SK-N-SH (cell line): Measurements from ENCODE around the gene COMT. TPM values are rescaled to one million over a fixed set of nuclear protein-coding genes. Genes with fewer than 3 reads are reported as not detected.

Experiments
- CTCF ChIA-PET: fragments of 300-600, 350-600 bp; formaldehyde crosslinking; extraction: SDS; loops from one replicate; lab custom pipeline; 2021; lab: Yijun Ruan, JAX
- POLR2A ChIA-PET: fragments of 350-600 bp; sonication (Branson Sonifier 250); formaldehyde crosslinking; extraction: SDS; loops from one replicate; lab custom pipeline; 2020; ENCODE audit warnings: antibody characterized with exemption, inconsistent platforms; lab: Yijun Ruan, JAX
- DNase-seq: peaks from one replicate; pipeline ENCODE4 v3.0.0; 2012
- H2AFZ ChIP-seq: fragments of 200-600 bp; sonication (generic); 2 replicates; pipeline ENCODE4 v1.8.1; 2016; ENCODE audit warnings: antibody characterized with exemption, mild to moderate bottlenecking, low read depth
- H3F3A ChIP-seq: fragments of 200-600 bp; sonication (generic); replicated peaks from 2 replicates; pipeline ENCODE3; 2016; ENCODE audit warnings: antibody characterized with exemption, mild to moderate bottlenecking; ENCODE audit not compliant: insufficient read depth
- H3K27ac ChIP-seq, 2 experiments: fragments of 200-500 bp in 1 of 2; fragments of 200-600 bp in 1 of 2; sonication (Bioruptor generic) in 1 of 2; sonication (generic), shearing (Covaris generic) in 1 of 2; 2 replicates each; pipeline versions ENCODE4 v1.5.1 to v1.6.1; 2014 to 2016; ENCODE audit warnings: low read depth in 2 of 2, inconsistent platforms in 1 of 2, low read length in 1 of 2, mild to moderate bottlenecking in 1 of 2, mixed read lengths in 1 of 2
- H3K27me3 ChIP-seq: fragments of 200-600 bp; sonication (generic), shearing (Covaris generic); 2 replicates; pipeline ENCODE4 v1.6.1; 2016; ENCODE audit warnings: mixed run types; ENCODE audit not compliant: insufficient read depth
- H3K36me3 ChIP-seq, 2 experiments: fragments of 200-500 bp in 1 of 2; fragments of 200-600 bp in 1 of 2; sonication (Bioruptor generic) in 1 of 2; sonication (generic) in 1 of 2; replicated peaks in 1 of 2; 2 replicates each; pipeline versions ENCODE3 to v1.5.1; 2014 to 2016; ENCODE audit warnings: low read length in 1 of 2, mild to moderate bottlenecking in 1 of 2; ENCODE audit not compliant: insufficient read depth in 2 of 2, control insufficient read depth in 1 of 2
- H3K4me1 ChIP-seq, 2 experiments: fragments of 200-500 bp in 1 of 2; fragments of 200-600 bp in 1 of 2; sonication (Bioruptor generic) in 1 of 2; sonication (generic), shearing (Covaris generic) in 1 of 2; 2 replicates each; pipeline versions ENCODE4 v1.5.1 to v1.6.1; 2014 to 2016; ENCODE audit warnings: low read depth in 1 of 2, low read length in 1 of 2, mixed run types in 1 of 2; ENCODE audit not compliant: insufficient read depth in 2 of 2, control insufficient read depth in 1 of 2
- H3K4me2 ChIP-seq: fragments of 200-600 bp; sonication (generic), shearing (Covaris generic); 2 replicates; pipeline ENCODE4 v1.6.1; 2017; ENCODE audit warnings: mixed run types
- H3K4me3 ChIP-seq, 2 experiments: fragments of 200-500 bp in 1 of 2; fragments of 200-600 bp in 1 of 2; sonication (Bioruptor generic) in 1 of 2; sonication (generic), shearing (Covaris generic) in 1 of 2; 2 replicates each; pipeline versions ENCODE4 v1.5.1 to v1.8.1; 2014 to 2016; ENCODE audit warnings: low read depth in 2 of 2, inconsistent platforms in 1 of 2, low read length in 1 of 2, mild to moderate bottlenecking in 1 of 2, mixed read lengths in 1 of 2, moderate library complexity in 1 of 2
- H3K79me2 ChIP-seq: fragments of 200-600 bp; sonication (generic); 2 replicates; pipeline ENCODE4 v1.8.1; 2017; ENCODE audit warnings: mild to moderate bottlenecking; ENCODE audit not compliant: insufficient read depth
- H3K9ac ChIP-seq: fragments of 200-600 bp; sonication (generic); 2 replicates; pipeline ENCODE4 v1.6.1; 2017; ENCODE audit warnings: mixed run types
- H3K9me2 ChIP-seq: fragments of 200-600 bp; sonication (generic); 2 replicates; pipeline ENCODE4 v1.6.1; 2017; ENCODE audit warnings: mixed run types
- H3K9me3 ChIP-seq: fragments of 200-600 bp; sonication (generic); 2 replicates; pipeline ENCODE4 v1.6.1; 2017; ENCODE audit warnings: mixed run types, mild to moderate bottlenecking, moderate library complexity
- H4K20me1 ChIP-seq: fragments of 200-600 bp; sonication (generic); 2 replicates; pipeline ENCODE4 v1.6.1; 2017; ENCODE audit warnings: mild to moderate bottlenecking, mixed run types; ENCODE audit not compliant: insufficient read depth
- CHD2 ChIP-seq: fragments of 150-350 bp; IDR thresholded peaks from 2 replicates; pipeline ENCODE4 v1.6.1; 2018; ENCODE audit warnings: low read length; ENCODE audit not compliant: partially characterized antibody
- EP300 ChIP-seq, 2 experiments: IDR thresholded peaks; 2 replicates each; pipeline versions ENCODE4 v1.4.0 to v1.6.1; 2012; ENCODE audit warnings: borderline replicate concordance in 1 of 2, low read depth in 1 of 2, low read length in 1 of 2
- EZH2phosphoT487 ChIP-seq: fragments of 200-600 bp; sonication (generic); IDR thresholded peaks from 2 replicates; pipeline ENCODE4 v1.6.1; 2017; ENCODE audit warnings: low read depth, mixed run types, mild to moderate bottlenecking, antibody characterized with exemption, moderate library complexity, borderline replicate concordance
- FOXM1 ChIP-seq: IDR thresholded peaks from 2 replicates; pipeline ENCODE4 v1.4.0; 2012; ENCODE audit warnings: low read depth, mild to moderate bottlenecking
- GATA2 ChIP-seq: sonication (generic); formaldehyde crosslinking; IDR thresholded peaks from 2 replicates; pipeline ENCODE4 v1.5.0; 2020; ENCODE audit warnings: mild to moderate bottlenecking, missing genetic modification reagents
- MEF2A ChIP-seq: IDR thresholded peaks from 2 replicates; pipeline ENCODE4 v1.4.0; 2012; ENCODE audit warnings: low read depth, borderline replicate concordance
- MXI1 ChIP-seq: IDR thresholded peaks from 2 replicates; pipeline ENCODE4 v1.6.1; 2012; ENCODE audit warnings: mild to moderate bottlenecking, low read depth, low read length, improper control_type of control experiment
- NRF1 ChIP-seq: IDR thresholded peaks from 2 replicates; pipeline ENCODE4 v1.6.1; 2012; ENCODE audit warnings: low read depth, mild to moderate bottlenecking, low read length
- POLR2AphosphoS5 ChIP-seq: IDR thresholded peaks from 2 replicates; pipeline ENCODE4 v1.6.1; 2012; ENCODE audit warnings: low read depth, low read length
- RAD21 ChIP-seq: IDR thresholded peaks from 2 replicates; pipeline ENCODE4 v1.6.1; 2012; ENCODE audit warnings: mild to moderate bottlenecking, low read length
- RCOR1 ChIP-seq: fragments of 150-350 bp; IDR thresholded peaks from 2 replicates; pipeline ENCODE4 v1.6.1; 2017; ENCODE audit warnings: antibody characterized with exemption, low read length
- RFX5 ChIP-seq: IDR thresholded peaks from 2 replicates; pipeline ENCODE4 v1.6.1; 2012; ENCODE audit warnings: mild to moderate bottlenecking, improper control_type of control experiment, low read length
- SIN3A ChIP-seq: IDR thresholded peaks from 2 replicates; pipeline ENCODE4 v1.6.1; 2012; ENCODE audit warnings: low read depth, mild to moderate bottlenecking, low read length, moderate library complexity, borderline replicate concordance
- TCF12 ChIP-seq: IDR thresholded peaks from 2 replicates; pipeline ENCODE4 v1.4.0; 2012
- TEAD4 ChIP-seq: IDR thresholded peaks from 2 replicates; pipeline ENCODE4 v1.4.0; 2012; ENCODE audit warnings: mild to moderate bottlenecking, borderline replicate concordance; ENCODE audit not compliant: insufficient read depth
- WGBS: methylation state at CpG from one replicate; pipeline ENCODE4 v1.1.6; 2017; ENCODE audit warnings: low lambda C conversion rate; 5-methylcytosine and 5-hydroxymethylcytosine counted together
- polyA plus RNA-seq, 3 experiments: library from polyadenylated mRNA; depleted of rRNA; stranded (reverse); fragments of >200 nt; gene quantifications; 2 replicates each; pipeline ENCODE4 v1.2.3, GENCODE V29; 2012
- TF ChIP-seq, protein P1 (sequence below): IDR thresholded peaks from 2 replicates; pipeline ENCODE4 v1.4.0; 2012; ENCODE audit warnings: low read depth
- TF ChIP-seq, protein P2 (sequence below): IDR thresholded peaks from 2 replicates; pipeline ENCODE4 v1.6.1; 2012; ENCODE audit warnings: mild to moderate bottlenecking, low read depth, low read length, moderate library complexity

The COMT gene
- polyA plus RNA-seq, 1 of the 3 experiments (the other 2 are of a cell fraction) = 343 TPM

GRCh38 chr22:20009018-20009491 is 67.5 kb downstream of the COMT start:
- H3K9me3 ChIP-seq = peaks cover 8% of the 10 kb centered on the region; the same call in 1 of the 2 replicates
- no peak overlapping the region for H3K4me2 ChIP-seq
- no peaks in the 10 kb centered on the region for H4K20me1 ChIP-seq
- peak overlapping the region in 1 of 2 experiments; percentile 99; a peak in 3 of 4 replicates for H3K27ac ChIP-seq
- no peaks in the 10 kb centered on the region for H3K79me2 ChIP-seq
- no peak for TF ChIP-seq SIN3A
- no peak for TF ChIP-seq EZH2phosphoT487
- TF ChIP-seq, protein P1, sequence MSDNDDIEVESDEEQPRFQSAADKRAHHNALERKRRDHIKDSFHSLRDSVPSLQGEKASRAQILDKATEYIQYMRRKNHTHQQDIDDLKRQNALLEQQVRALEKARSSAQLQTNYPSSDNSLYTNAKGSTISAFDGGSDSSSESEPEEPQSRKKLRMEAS = no peak
- no peak for TF ChIP-seq CHD2
- no peak for TF ChIP-seq NRF1
- TF ChIP-seq MXI1 = no peak
- no peak overlapping the region for H3K9ac ChIP-seq
- H3K36me3 ChIP-seq = peaks cover 0 to 10% of the 10 kb centered on the region in 2 experiments
- H3K27me3 ChIP-seq = no peaks in the 10 kb centered on the region
- no peak overlapping the region for H2AFZ ChIP-seq
- POLR2A ChIA-PET = interaction anchor here (1.3 to 2.6 kb wide), 3 partner anchors 10 to 23 kb away, joined by 6 to 10 read pairs (median 9); no protein-coding TSS in a partner anchor
- peaks cover 0 to 67% of the 10 kb centered on the region in 2 experiments; a peak in 2 of 4 replicates for H3K4me1 ChIP-seq
- DNase-seq = peak; percentile 53
- CTCF ChIA-PET = interaction anchor here (1.5 to 8.9 kb wide), 5 partner anchors 10 to 41 kb away, joined by 3 to 501 read pairs (median 70); partner anchors contain the start of gene TANGO2
- H3K9me2 ChIP-seq = no peaks in the 10 kb centered on the region
- no peak overlapping the region for H3K4me3 ChIP-seq
- no peaks in the 10 kb centered on the region for H3F3A ChIP-seq
- WGBS = 76% methylated on average over 7 of the region's 9 CpGs

DNA sequence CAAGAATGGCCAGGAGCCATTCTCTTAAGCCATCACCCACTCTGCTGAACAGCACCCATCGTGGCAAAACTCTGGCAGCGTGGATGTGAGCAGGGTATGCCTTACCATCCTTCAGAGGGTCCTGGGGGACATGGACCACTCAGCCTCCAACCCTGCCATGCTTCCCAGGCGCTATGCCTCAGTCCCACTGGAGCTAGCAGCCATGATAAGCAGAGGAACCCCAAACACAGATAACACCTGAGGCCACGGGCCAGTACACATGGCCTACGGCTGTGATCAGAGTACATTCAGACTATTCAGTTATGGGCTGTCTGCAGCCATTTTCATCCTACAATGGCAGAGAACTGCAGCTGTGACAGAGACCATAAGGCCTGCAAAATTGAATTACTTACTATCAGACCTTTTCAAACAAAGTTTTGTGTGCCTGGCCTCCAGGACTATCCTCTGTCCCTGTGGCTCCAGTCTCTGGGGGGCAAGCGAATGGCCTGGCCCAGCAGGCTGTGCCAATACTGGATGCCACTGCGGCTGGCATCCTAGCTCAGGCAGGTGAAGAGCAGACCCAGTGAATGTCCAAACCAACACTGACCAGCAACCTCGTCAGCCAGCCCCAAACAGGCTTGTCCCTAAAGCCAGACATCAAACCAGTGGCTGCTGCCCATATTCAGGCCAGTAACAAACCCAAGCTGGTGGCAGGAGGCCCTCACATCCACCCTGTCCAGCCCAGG is 68.2 kb downstream of the COMT start:
- Histone ChIP-seq H3K4me2 (no peak overlapping the region), H3F3A (no peaks in the 10 kb centered on the region), H3K27ac (peak overlapping the region in 1 of 2 experiments; percentile 99; a peak in 3 of 4 replicates), H3K4me3 (no peak overlapping the region), H3K36me3 (peaks cover 0 to 3% of the 10 kb centered on the region in 2 experiments), H3K79me2 (no peaks in the 10 kb centered on the region), H4K20me1 (no peaks in the 10 kb centered on the region), H3K9me3 (0 out of 2 replicates have a peak, but pooled peaks cover 2% of the 10 kb centered on the region), H3K4me1 (peaks cover 0 to 69% of the 10 kb centered on the region in 2 experiments; a peak in 2 of 4 replicates), H3K9me2 (no peaks in the 10 kb centered on the region), H2AFZ (no peak overlapping the region), H3K27me3 (no peaks in the 10 kb centered on the region), H3K9ac (no peak overlapping the region)
- WGBS = 76% methylated on average over 5 of the region's 8 CpGs
- ChIA-PET POLR2A (interaction anchor here (0.7 to 2.6 kb wide), 5 partner anchors 11 to 40 kb away, joined by 3 to 9 read pairs (median 6); no protein-coding TSS in a partner anchor), CTCF (interaction anchor here (1.0 to 8.9 kb wide), 6 partner anchors 9 to 100 kb away, joined by 3 to 501 read pairs (median 39); partner anchors contain the start of gene TANGO2)
- TF ChIP-seq, protein P2, sequence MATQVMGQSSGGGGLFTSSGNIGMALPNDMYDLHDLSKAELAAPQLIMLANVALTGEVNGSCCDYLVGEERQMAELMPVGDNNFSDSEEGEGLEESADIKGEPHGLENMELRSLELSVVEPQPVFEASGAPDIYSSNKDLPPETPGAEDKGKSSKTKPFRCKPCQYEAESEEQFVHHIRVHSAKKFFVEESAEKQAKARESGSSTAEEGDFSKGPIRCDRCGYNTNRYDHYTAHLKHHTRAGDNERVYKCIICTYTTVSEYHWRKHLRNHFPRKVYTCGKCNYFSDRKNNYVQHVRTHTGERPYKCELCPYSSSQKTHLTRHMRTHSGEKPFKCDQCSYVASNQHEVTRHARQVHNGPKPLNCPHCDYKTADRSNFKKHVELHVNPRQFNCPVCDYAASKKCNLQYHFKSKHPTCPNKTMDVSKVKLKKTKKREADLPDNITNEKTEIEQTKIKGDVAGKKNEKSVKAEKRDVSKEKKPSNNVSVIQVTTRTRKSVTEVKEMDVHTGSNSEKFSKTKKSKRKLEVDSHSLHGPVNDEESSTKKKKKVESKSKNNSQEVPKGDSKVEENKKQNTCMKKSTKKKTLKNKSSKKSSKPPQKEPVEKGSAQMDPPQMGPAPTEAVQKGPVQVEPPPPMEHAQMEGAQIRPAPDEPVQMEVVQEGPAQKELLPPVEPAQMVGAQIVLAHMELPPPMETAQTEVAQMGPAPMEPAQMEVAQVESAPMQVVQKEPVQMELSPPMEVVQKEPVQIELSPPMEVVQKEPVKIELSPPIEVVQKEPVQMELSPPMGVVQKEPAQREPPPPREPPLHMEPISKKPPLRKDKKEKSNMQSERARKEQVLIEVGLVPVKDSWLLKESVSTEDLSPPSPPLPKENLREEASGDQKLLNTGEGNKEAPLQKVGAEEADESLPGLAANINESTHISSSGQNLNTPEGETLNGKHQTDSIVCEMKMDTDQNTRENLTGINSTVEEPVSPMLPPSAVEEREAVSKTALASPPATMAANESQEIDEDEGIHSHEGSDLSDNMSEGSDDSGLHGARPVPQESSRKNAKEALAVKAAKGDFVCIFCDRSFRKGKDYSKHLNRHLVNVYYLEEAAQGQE = no peak
- TF ChIP-seq RFX5 = 0 out of 2 replicates have a peak, but pooled peaks have one; percentile 20
- peak; percentile 80 for TF ChIP-seq CHD2
- TF ChIP-seq RAD21 = peak; percentile 36
- peak; percentile 72; the same call in 1 of the 2 replicates for TF ChIP-seq MXI1
- no peak for TF ChIP-seq MEF2A
- TF ChIP-seq FOXM1 = no peak
- peak; percentile 82 for TF ChIP-seq GATA2 (CRISPR knock-in tag)
- peak; percentile 97 for TF ChIP-seq RCOR1
- TF ChIP-seq EP300 (IDR thresholded peaks at IDR 0.05; ENCODE audit: borderline replicate concordance in 1 of 2, low read depth in 1 of 2, low read length in 1 of 2) = peak in 1 of 2 experiments; percentile 96; a peak in 2 of 4 replicates
- peak; percentile 46; the same call in 1 of the 2 replicates for TF ChIP-seq POLR2AphosphoS5
- TF ChIP-seq EZH2phosphoT487 = no peak
- peak; percentile 48; the same call in 1 of the 2 replicates for TF ChIP-seq TCF12
- no peak for TF ChIP-seq TEAD4
- peak; percentile 80 for DNase-seq
